NT2/D1 (cell line): Measurements from ENCODE around the gene RAPH1.

Experiments used
- SUZ12 ChIP-seq: IDR thresholded peaks from 2 replicates; pipeline ENCODE4 v1.6.1; 2011; ENCODE audit not compliant: insufficient read length, insufficient read depth; ENCODE audit errors: extremely low read depth
- YY1 ChIP-seq: IDR thresholded peaks from 2 replicates; pipeline ENCODE4 v1.6.1; 2011; ENCODE audit not compliant: insufficient read length, insufficient read depth
- ZNF274 ChIP-seq: IDR thresholded peaks from 2 replicates; pipeline ENCODE4 v1.6.1; 2011; ENCODE audit warnings: mild to moderate bottlenecking, low read depth, low read length

DNA sequence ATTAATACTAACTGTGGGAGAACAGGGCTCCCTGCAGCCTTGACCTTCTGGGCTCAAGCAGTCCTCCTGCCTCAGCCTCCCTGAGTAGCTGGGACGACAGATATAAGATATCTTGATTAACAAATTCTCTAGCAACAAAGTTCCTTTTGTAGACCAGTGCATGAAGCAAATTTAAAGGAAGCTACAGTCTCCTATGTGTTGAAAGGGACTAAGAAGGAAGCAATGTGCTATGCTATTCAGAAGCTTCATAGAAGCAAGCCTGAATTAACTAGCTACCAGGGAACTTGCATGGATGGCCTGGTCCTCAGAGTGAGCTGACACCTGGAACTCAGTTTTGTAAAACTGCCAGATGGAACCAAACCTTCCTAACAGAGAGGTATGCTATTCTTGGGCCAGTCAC, 33.2 kb downstream of the RAPH1 start:
- TF ChIP-seq ZNF274 (no peak), YY1 (no peak), SUZ12 (no peak)
